ENCODE measurements around the gene SYF2. TPM values are rescaled to one million over a fixed set of nuclear protein-coding genes. Genes with fewer than 3 reads are reported as not detected.

SYF2 gene
- total and polyA plus RNA-seq, 7 experiments from 2014 or later = 44.4 to 83.3 (median 71.6) TPM

DNA sequence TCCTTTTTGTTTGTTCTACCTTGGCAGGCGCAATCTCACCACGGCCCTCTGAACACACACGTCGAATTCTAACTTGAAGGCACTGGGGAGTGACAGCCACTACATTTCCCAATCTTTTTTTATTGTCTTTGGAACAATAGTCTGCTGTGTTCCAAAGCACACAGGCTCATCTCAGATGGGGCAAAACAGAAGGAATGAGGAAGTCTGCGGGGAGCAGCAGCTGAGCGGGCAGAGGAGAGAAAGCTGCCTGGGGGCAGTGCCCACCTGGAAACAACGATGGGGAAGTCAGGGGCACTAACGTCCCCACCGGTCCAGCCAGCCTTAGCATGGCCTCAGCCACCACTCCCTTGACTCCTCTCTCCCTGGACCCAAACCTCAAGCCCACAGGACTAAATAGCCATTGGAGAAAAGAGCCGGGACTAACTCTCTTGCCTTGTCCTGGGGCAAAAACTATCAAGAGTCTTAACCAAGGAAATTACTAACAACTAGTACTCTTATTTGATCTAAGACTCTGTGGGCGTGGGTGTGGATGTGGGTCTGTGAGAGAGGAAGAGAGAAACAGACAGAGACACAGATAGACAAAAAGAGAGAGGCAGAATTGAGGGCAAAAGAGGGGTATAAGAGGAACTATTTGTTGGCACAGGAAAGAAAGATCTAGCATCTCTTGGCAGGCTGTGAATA lies 34.2 kb downstream of the SYF2 start:
- ChIA-PET CTCF (no interaction called here), POLR2A (interaction anchor here (1.0 kb wide), 1 partner anchor 11 kb away, joined by 4 read pairs; no protein-coding TSS in a partner anchor)
- Mint-ChIP-seq H3K27ac (peak overlapping the region in 8 of 9 donors; percentile 2 to 87 (median 28)), H3K27me3 (peaks cover 0 to 21% (median 0%) of the 10 kb centered on the region in 5 donors), H3K4me3 (peak overlapping the region in 8 of 10 donors; percentile 5 to 64 (median 39)), H3K9me3 (no peaks in the 10 kb centered on the region), H3K4me1 (peaks cover 6 to 19% (median 17%) of the 10 kb centered on the region in 7 donors), H3K36me3 (no peaks in the 10 kb centered on the region)
- Histone ChIP-seq H3K4me3 (ENCODE audit: low read length) (no peak overlapping the region), H3K27ac (ENCODE audit: low read depth, low read length) (no peak overlapping the region), H3K27me3 (ENCODE audit: control insufficient read depth in 2 of 2, insufficient read depth in 2 of 2, low read length in 2 of 2) (no peaks in the 10 kb centered on the region), H3K9me3 (ENCODE audit: control insufficient read depth in 2 of 3, low read length in 3 of 3) (no peaks in the 10 kb centered on the region), H3K36me3 (ENCODE audit: control insufficient read depth in 2 of 3, insufficient read depth in 3 of 3, low read length in 3 of 3) (no peaks in the 10 kb centered on the region), H3K4me1 (ENCODE audit: control insufficient read depth in 2 of 2, insufficient read depth in 2 of 2, low read length in 2 of 2) (peaks cover 0 to 10% of the 10 kb centered on the region in 2 donors)
- intact Hi-C loops (cut with micrococcal nuclease) = no loop called here
- ATAC-seq = peak; percentile 57
- peak in 5 of 9 donors; percentile 11 to 36 (median 30) for DNase-seq

DNA sequence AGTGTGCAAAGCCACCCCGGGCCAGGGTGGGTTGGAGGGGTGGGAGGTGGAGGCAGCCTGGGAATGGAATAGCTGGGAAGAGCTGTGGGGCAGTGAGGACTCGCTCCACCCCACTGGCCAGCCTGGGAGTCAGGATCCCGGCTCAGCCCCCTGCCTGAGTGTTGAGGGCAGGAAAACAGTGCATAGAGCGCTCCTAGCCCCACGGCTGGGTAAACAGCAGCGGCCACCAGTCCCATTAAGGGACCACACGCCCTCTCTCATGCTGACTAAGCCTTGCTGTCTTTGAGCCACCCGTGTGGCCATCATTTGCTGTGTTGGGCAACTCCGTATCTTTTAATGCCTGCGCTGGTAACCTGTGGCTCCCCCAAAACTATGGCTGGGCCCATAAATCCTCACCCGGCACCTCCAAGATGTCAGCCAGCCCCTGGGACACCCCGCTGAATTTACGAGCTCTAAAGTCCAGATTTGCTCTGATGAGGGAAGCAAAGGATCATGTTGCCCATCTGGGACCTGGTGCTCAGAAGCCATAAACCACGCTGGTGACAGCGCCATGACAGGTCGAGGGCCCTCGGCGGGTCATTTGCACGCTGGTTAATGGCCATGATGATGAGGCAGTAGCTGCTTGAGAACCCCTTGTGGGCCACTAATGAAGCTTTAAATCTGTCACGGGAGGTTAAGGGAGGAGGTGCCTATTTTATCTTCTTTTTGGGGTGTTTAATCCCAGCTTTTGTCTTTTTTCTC lies 34.9 kb downstream of the SYF2 start:
- H3K27ac ChIP-seq (ENCODE audit: low read depth, low read length) = no peak overlapping the region
- no peaks in the 10 kb centered on the region for H3K36me3 ChIP-seq (ENCODE audit: control insufficient read depth in 2 of 3, insufficient read depth in 3 of 3, low read length in 3 of 3)
- H3K36me3 Mint-ChIP-seq = no peaks in the 10 kb centered on the region
- POLR2A ChIA-PET = no interaction called here
- ATAC-seq (no peak), DNase-seq (no peak)
- H3K4me1 ChIP-seq (ENCODE audit: control insufficient read depth in 2 of 2, insufficient read depth in 2 of 2, low read length in 2 of 2) = peaks cover 0 to 10% of the 10 kb centered on the region in 2 donors
- no peaks in the 10 kb centered on the region for H3K27me3 ChIP-seq (ENCODE audit: control insufficient read depth in 2 of 2, insufficient read depth in 2 of 2, low read length in 2 of 2)
- peak overlapping the region in 3 of 10 donors; percentile 55 to 64 (median 58) for H3K4me3 Mint-ChIP-seq
- H3K9me3 ChIP-seq (ENCODE audit: control insufficient read depth in 2 of 3, low read length in 3 of 3) = no peaks in the 10 kb centered on the region
- peaks cover 0 to 20% (median 0%) of the 10 kb centered on the region in 5 donors for H3K27me3 Mint-ChIP-seq
- no peak overlapping the region for H3K4me3 ChIP-seq (ENCODE audit: low read length)
- no peaks in the 10 kb centered on the region for H3K9me3 Mint-ChIP-seq
- H3K4me1 Mint-ChIP-seq = peaks cover 6 to 19% (median 17%) of the 10 kb centered on the region in 7 donors
- CTCF ChIA-PET = interaction anchor here (1.2 kb wide), 1 partner anchor 8 kb away, joined by 4 read pairs; no protein-coding TSS in a partner anchor
- intact Hi-C loops (cut with micrococcal nuclease) = no loop called here
- H3K27ac Mint-ChIP-seq = peak overlapping the region in 4 of 9 donors; percentile 23 to 87 (median 32)

DNA sequence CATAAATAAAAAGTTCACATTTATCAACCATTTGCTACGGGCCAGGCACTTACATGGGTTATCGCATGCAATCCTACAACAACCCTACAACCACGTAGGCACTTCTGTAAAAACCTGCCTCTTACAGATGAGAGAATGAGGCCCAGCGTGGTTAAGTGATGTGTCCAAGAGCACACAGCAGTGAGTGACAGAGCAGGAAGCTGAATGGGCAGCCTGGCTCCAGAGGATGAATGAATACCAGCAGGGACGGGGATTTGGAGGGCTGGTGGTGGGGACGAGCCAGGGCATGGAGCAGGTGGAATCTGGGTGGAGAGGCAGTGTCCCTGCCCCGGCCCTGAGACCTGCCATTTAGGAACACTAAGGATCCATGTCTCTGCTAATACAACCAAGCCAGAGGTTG lies 35.5 kb downstream of the SYF2 start:
- H3K4me1 ChIP-seq (ENCODE audit: control insufficient read depth in 2 of 2, insufficient read depth in 2 of 2, low read length in 2 of 2) = peaks cover 0 to 10% of the 10 kb centered on the region in 2 donors
- Mint-ChIP-seq H3K4me1 (peaks cover 6 to 19% (median 17%) of the 10 kb centered on the region in 7 donors), H3K9me3 (no peaks in the 10 kb centered on the region), H3K27me3 (peaks cover 0 to 20% (median 0%) of the 10 kb centered on the region in 5 donors), H3K27ac (peak overlapping the region in 1 of 9 donors; percentile 75), H3K4me3 (peak overlapping the region in 1 of 10 donors; percentile 26), H3K36me3 (no peaks in the 10 kb centered on the region)
- DNase-seq = no peak
- ATAC-seq = no peak
- intact Hi-C loops (cut with micrococcal nuclease) = no loop called here
- no peaks in the 10 kb centered on the region for H3K9me3 ChIP-seq (ENCODE audit: control insufficient read depth in 2 of 3, low read length in 3 of 3)
- no peak overlapping the region for H3K4me3 ChIP-seq (ENCODE audit: low read length)
- no peak overlapping the region for H3K27ac ChIP-seq (ENCODE audit: low read depth, low read length)
- ChIA-PET CTCF (interaction anchor here (1.2 kb wide), 1 partner anchor 9 kb away, joined by 4 read pairs; no protein-coding TSS in a partner anchor), POLR2A (no interaction called here)
- H3K27me3 ChIP-seq (ENCODE audit: control insufficient read depth in 2 of 2, insufficient read depth in 2 of 2, low read length in 2 of 2) = no peaks in the 10 kb centered on the region
- H3K36me3 ChIP-seq (ENCODE audit: control insufficient read depth in 2 of 3, insufficient read depth in 3 of 3, low read length in 3 of 3) = no peaks in the 10 kb centered on the region

DNA sequence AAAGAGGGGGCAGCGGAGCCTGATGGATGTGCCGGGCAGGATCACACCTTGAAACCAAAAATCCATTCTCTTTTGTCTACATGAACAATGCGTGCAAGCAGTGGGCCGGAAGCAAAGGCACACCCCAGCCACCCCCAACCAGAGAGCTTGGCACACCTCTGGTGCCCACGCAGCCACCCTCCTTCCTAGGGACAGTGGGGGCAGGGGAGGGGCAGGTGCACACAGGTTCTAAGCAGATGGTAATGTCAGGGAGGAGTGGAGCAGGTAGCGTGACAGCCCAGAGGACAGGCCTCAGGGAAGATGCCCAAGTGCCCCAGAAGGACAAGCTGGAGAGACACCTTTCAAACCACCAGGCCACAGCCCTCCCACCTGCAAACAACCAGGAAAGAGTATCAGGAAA lies 36.5 kb downstream of the SYF2 start:
- no peak overlapping the region for H3K4me3 Mint-ChIP-seq
- Histone ChIP-seq H3K4me1 (ENCODE audit: control insufficient read depth in 2 of 2, insufficient read depth in 2 of 2, low read length in 2 of 2) (peaks cover 0 to 10% of the 10 kb centered on the region in 2 donors), H3K9me3 (ENCODE audit: control insufficient read depth in 2 of 3, low read length in 3 of 3) (no peaks in the 10 kb centered on the region), H3K27ac (ENCODE audit: low read depth, low read length) (no peak overlapping the region), H3K27me3 (ENCODE audit: control insufficient read depth in 2 of 2, insufficient read depth in 2 of 2, low read length in 2 of 2) (no peaks in the 10 kb centered on the region), H3K36me3 (ENCODE audit: control insufficient read depth in 2 of 3, insufficient read depth in 3 of 3, low read length in 3 of 3) (no peaks in the 10 kb centered on the region), H3K4me3 (ENCODE audit: low read length) (no peak overlapping the region)
- intact Hi-C loops (cut with micrococcal nuclease) = no loop called here
- H3K27me3 Mint-ChIP-seq = peaks cover 0 to 16% (median 0%) of the 10 kb centered on the region in 5 donors
- H3K4me1 Mint-ChIP-seq = peaks cover 6 to 19% (median 17%) of the 10 kb centered on the region in 7 donors
- H3K36me3 Mint-ChIP-seq = no peaks in the 10 kb centered on the region
- H3K9me3 Mint-ChIP-seq = no peaks in the 10 kb centered on the region
- no peak for DNase-seq
- POLR2A ChIA-PET = interaction anchor here (0.7 kb wide), 1 partner anchor 314 kb away, joined by 4 read pairs; no protein-coding TSS in a partner anchor
- no peak for ATAC-seq
- H3K27ac Mint-ChIP-seq = no peak overlapping the region
- CTCF ChIA-PET = interaction anchor here (0.8 to 1.2 kb wide), 2 partner anchors 10 to 772 kb away, joined by 4 read pairs; no protein-coding TSS in a partner anchor

DNA sequence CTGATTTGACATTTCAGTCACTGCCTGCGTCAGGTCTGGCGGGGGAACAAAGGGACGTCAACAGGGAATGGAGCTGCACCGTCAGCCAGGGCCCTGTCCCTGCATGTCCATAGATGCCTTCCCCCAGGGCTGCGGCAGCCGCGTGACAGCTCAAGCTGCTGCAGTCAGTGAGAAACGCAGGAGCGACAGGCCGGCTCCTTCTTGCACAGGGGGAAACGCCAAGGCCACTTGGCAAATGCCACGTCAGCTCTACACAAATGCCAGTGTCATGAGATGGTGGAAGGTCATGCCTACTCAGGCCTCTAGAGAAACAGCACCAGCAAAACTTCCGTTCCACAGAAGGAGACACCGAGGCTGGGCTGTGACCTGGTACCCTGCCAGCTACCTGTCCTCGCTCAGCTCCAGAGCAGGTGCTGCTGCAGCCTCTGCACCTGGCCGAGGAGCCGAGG lies 37.7 kb downstream of the SYF2 start:
- Mint-ChIP-seq H3K27me3 (peaks cover 0 to 14% (median 0%) of the 10 kb centered on the region in 5 donors), H3K4me3 (no peak overlapping the region), H3K36me3 (no peaks in the 10 kb centered on the region), H3K27ac (no peak overlapping the region), H3K4me1 (peaks cover 6 to 19% (median 17%) of the 10 kb centered on the region in 7 donors), H3K9me3 (no peaks in the 10 kb centered on the region)
- ChIA-PET POLR2A (interaction anchor here (0.5 kb wide), 1 partner anchor 12 kb away, joined by 4 read pairs; no protein-coding TSS in a partner anchor), CTCF (interaction anchor here (0.7 kb wide), 2 partner anchors 10 to 60 kb away, joined by 3 read pairs; no protein-coding TSS in a partner anchor)
- ATAC-seq (no peak), DNase-seq (no peak)
- H3K9me3 ChIP-seq (ENCODE audit: control insufficient read depth in 2 of 3, low read length in 3 of 3) = no peaks in the 10 kb centered on the region
- peaks cover 0 to 10% of the 10 kb centered on the region in 2 donors for H3K4me1 ChIP-seq (ENCODE audit: control insufficient read depth in 2 of 2, insufficient read depth in 2 of 2, low read length in 2 of 2)
- H3K27me3 ChIP-seq (ENCODE audit: control insufficient read depth in 2 of 2, insufficient read depth in 2 of 2, low read length in 2 of 2) = no peaks in the 10 kb centered on the region
- H3K27ac ChIP-seq (ENCODE audit: low read depth, low read length) = no peak overlapping the region
- intact Hi-C loops (cut with micrococcal nuclease) = no loop called here
- no peak overlapping the region for H3K4me3 ChIP-seq (ENCODE audit: low read length)
- no peaks in the 10 kb centered on the region for H3K36me3 ChIP-seq (ENCODE audit: control insufficient read depth in 2 of 3, insufficient read depth in 3 of 3, low read length in 3 of 3)

DNA sequence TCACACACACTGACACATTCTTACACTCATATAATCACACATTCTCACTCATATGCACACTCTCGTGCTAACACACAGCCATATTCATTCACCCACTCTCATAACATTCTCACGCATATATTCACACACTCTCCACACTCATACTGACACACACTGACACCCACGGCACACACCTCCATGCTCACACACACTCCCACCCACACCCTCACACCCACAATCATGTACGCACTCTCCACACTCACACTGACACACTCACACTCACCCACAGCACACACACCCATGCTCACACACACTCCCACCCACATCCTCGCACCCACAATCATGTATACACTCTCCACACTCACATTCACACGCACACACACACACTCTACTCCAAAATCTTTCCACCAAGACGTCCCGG lies 38.2 kb downstream of the SYF2 start:
- H3K36me3 Mint-ChIP-seq = no peaks in the 10 kb centered on the region
- H3K4me1 Mint-ChIP-seq = peaks cover 6 to 19% (median 15%) of the 10 kb centered on the region in 7 donors
- no peaks in the 10 kb centered on the region for H3K27me3 ChIP-seq (ENCODE audit: control insufficient read depth in 2 of 2, insufficient read depth in 2 of 2, low read length in 2 of 2)
- H3K27ac Mint-ChIP-seq = peak overlapping the region in 2 of 9 donors; percentile 3 to 47
- ATAC-seq = no peak
- no peaks in the 10 kb centered on the region for H3K9me3 Mint-ChIP-seq
- H3K27me3 Mint-ChIP-seq = peaks cover 0 to 14% (median 0%) of the 10 kb centered on the region in 5 donors
- H3K27ac ChIP-seq (ENCODE audit: low read depth, low read length) = no peak overlapping the region
- peaks cover 0 to 10% of the 10 kb centered on the region in 2 donors for H3K4me1 ChIP-seq (ENCODE audit: control insufficient read depth in 2 of 2, insufficient read depth in 2 of 2, low read length in 2 of 2)
- H3K9me3 ChIP-seq (ENCODE audit: control insufficient read depth in 2 of 3, low read length in 3 of 3) = no peaks in the 10 kb centered on the region
- ChIA-PET CTCF (interaction anchor here (0.7 kb wide), 1 partner anchor 11 kb away, joined by 3 read pairs; no protein-coding TSS in a partner anchor), POLR2A (interaction anchor here (0.5 kb wide), 1 partner anchor 12 kb away, joined by 4 read pairs; no protein-coding TSS in a partner anchor)
- no peak for DNase-seq
- H3K4me3 Mint-ChIP-seq = no peak overlapping the region
- no peaks in the 10 kb centered on the region for H3K36me3 ChIP-seq (ENCODE audit: control insufficient read depth in 2 of 3, insufficient read depth in 3 of 3, low read length in 3 of 3)
- no peak overlapping the region for H3K4me3 ChIP-seq (ENCODE audit: low read length)
- intact Hi-C loops (cut with micrococcal nuclease) = no loop called here
